MCF 10A (cell line): ENCODE results near the gene RAD51B. TPM values are rescaled to one million over a fixed set of nuclear protein-coding genes. Genes with fewer than 3 reads are reported as not detected.

Experiments
- BruUV-seq: library from RNA; stranded (reverse); fragments of 400-500 nt; replicated peaks from 2 replicates; lab custom pipeline; 2021; lab: Mats Ljungman, UMichigan
- CTCF ChIA-PET: fragments of 300-600 bp; sonication (Branson Sonifier 250); formaldehyde crosslinking; extraction: SDS; loops from one replicate; lab custom pipeline; 2021; ENCODE audit warnings: antibody characterized with exemption, inconsistent platforms; lab: Yijun Ruan, JAX
- POLR2A ChIA-PET: fragments of 300-600, 350-650 bp; sonication (Branson Sonifier 250); formaldehyde crosslinking; extraction: SDS; loops from one replicate; lab custom pipeline; 2020; ENCODE audit warnings: antibody characterized with exemption, inconsistent platforms; lab: Yijun Ruan, JAX
- DNase-seq: peaks from one replicate; pipeline ENCODE4 v3.0.0-alpha.2; 2018; ENCODE audit not compliant: unreplicated experiment
- H3K27ac Mint-ChIP-seq: one replicate; pipeline ENCODE4 v1.8.0; 2022; ENCODE audit warnings: mild to moderate bottlenecking, low read depth, mixed read lengths; ENCODE audit not compliant: unreplicated experiment
- H3K27me3 Mint-ChIP-seq: one replicate; pipeline ENCODE4 v1.8.0; 2022; ENCODE audit warnings: mixed read lengths; ENCODE audit not compliant: insufficient read depth, unreplicated experiment
- H3K36me3 Mint-ChIP-seq: one replicate; pipeline ENCODE4 v1.8.0; 2022; ENCODE audit warnings: mild to moderate bottlenecking, moderate library complexity, mixed read lengths; ENCODE audit not compliant: insufficient read depth, unreplicated experiment
- H3K4me1 Mint-ChIP-seq: one replicate; pipeline ENCODE4 v1.8.0; 2022; ENCODE audit warnings: mixed read lengths; ENCODE audit not compliant: insufficient read depth, unreplicated experiment
- H3K4me3 Mint-ChIP-seq: one replicate; pipeline ENCODE4 v1.8.0; 2022; ENCODE audit warnings: mild to moderate bottlenecking, moderate library complexity, mixed read lengths; ENCODE audit not compliant: unreplicated experiment
- H3K9me3 Mint-ChIP-seq: one replicate; pipeline ENCODE4 v1.8.0; 2022; ENCODE audit warnings: mixed read lengths; ENCODE audit not compliant: unreplicated experiment
- intact Hi-C: fragments of 100-400 bp; cut with micrococcal nuclease; formaldehyde crosslinking; loops from 2 replicates; pipeline ENCODE4 v1.14.1; 2022
- total RNA-seq: library from RNA; stranded (reverse); gene quantifications from 2 replicates; pipeline ENCODE4 v1.2.3, GENCODE V29; 2022
- TF ChIP-seq, protein P1 (sequence below): fragments of 200-600 bp; IDR thresholded peaks from one replicate; pipeline ENCODE4 v1.8.0; 2022; ENCODE audit warnings: antibody characterized with exemption, mild to moderate bottlenecking; ENCODE audit not compliant: unreplicated experiment

Gene RAD51B
- total RNA-seq, 1 experiment from 2014 or later: 14.6 TPM

DNA sequence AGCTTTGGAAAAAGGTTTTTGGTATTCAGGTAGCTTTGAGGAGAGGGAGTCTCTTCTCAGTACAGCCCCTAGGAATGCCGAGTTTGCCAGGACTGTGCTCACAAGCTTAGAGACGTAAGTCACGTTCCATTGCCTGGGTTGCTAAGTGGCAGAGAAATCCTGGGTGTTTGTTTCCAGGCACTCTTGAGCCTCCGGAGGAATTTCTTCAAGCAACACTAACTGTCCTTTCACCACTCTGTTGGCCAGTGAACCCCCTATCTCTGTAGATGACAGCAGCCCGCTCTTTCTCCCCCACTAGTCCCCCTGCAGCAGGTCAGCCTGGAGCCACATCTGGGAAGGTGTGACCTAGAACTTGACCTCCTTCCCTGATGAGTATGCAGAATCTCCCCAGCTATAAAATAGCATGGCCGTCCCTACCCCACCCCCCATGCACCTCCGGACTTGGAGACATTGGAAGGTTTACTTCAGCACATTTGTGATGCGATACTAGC is 810.5 kb downstream of the RAD51B start:
- TF ChIP-seq, protein P1, sequence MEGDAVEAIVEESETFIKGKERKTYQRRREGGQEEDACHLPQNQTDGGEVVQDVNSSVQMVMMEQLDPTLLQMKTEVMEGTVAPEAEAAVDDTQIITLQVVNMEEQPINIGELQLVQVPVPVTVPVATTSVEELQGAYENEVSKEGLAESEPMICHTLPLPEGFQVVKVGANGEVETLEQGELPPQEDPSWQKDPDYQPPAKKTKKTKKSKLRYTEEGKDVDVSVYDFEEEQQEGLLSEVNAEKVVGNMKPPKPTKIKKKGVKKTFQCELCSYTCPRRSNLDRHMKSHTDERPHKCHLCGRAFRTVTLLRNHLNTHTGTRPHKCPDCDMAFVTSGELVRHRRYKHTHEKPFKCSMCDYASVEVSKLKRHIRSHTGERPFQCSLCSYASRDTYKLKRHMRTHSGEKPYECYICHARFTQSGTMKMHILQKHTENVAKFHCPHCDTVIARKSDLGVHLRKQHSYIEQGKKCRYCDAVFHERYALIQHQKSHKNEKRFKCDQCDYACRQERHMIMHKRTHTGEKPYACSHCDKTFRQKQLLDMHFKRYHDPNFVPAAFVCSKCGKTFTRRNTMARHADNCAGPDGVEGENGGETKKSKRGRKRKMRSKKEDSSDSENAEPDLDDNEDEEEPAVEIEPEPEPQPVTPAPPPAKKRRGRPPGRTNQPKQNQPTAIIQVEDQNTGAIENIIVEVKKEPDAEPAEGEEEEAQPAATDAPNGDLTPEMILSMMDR: no peak
- no TSS peak for BruUV-seq
- intact Hi-C loops: no loop called here
- CTCF ChIA-PET: no interaction called here
- Mint-ChIP-seq H3K27me3 (no peaks in the 10 kb centered on the region), H3K4me3 (no peak overlapping the region), H3K4me1 (peaks cover 7% of the 10 kb centered on the region), H3K27ac (no peak overlapping the region), H3K9me3 (peaks cover 7% of the 10 kb centered on the region), H3K36me3 (peaks cover 4% of the 10 kb centered on the region)
- POLR2A ChIA-PET: interaction anchor here (0.6 to 1.2 kb wide), 4 partner anchors 14 to 162 kb away, joined by 3 to 4 read pairs (median 3); partner anchors contain the start of gene ZFP36L1
- no peak for DNase-seq

DNA sequence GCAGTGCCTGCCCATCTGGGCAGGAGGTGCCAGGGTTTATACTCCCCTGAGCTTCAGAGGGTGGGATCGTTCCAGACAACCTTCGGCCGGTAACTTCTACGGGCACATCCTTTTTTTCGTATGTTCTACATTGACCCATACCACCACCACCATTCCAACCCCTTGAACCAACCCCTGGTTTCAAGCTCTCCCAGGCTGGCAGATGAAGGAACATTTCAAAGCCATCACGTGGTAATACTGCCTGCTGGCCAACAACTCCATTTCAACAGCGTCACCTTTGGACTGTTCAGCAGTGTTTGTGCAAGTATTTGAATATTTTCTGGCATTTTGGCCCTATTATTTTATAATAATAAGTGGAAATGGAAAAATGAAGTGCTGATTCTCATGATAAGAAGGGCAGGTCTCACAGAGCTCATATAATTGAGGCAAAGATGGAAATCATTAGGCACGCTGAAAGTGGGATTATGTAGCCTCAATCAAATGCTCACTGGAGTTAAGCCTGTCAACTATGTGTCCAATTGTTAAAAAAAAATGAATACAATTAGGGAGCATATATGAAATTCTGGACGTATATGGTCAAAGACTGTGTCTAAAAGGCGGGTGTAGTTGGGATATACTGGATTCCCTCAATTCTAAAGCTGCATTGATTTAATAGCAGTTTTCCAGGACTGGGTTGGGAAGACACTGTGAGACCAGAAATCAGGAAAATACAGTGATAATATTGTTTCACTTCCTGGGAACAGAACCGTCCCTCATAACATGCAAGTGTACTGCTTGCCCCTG is 811.2 kb downstream of the RAD51B start:
- Mint-ChIP-seq H3K27ac (no peak overlapping the region), H3K27me3 (no peaks in the 10 kb centered on the region), H3K4me1 (peaks cover 7% of the 10 kb centered on the region), H3K9me3 (peaks cover 7% of the 10 kb centered on the region), H3K36me3 (peaks cover 4% of the 10 kb centered on the region), H3K4me3 (no peak overlapping the region)
- TF ChIP-seq, protein P1: no peak
- CTCF ChIA-PET: no interaction called here
- POLR2A ChIA-PET: interaction anchor here (0.6 to 1.1 kb wide), 2 partner anchors 52 to 162 kb away, joined by 3 to 4 read pairs; partner anchors contain the start of gene ZFP36L1
- no peak for DNase-seq
- intact Hi-C loops: no loop called here
- BruUV-seq: no TSS peak

DNA sequence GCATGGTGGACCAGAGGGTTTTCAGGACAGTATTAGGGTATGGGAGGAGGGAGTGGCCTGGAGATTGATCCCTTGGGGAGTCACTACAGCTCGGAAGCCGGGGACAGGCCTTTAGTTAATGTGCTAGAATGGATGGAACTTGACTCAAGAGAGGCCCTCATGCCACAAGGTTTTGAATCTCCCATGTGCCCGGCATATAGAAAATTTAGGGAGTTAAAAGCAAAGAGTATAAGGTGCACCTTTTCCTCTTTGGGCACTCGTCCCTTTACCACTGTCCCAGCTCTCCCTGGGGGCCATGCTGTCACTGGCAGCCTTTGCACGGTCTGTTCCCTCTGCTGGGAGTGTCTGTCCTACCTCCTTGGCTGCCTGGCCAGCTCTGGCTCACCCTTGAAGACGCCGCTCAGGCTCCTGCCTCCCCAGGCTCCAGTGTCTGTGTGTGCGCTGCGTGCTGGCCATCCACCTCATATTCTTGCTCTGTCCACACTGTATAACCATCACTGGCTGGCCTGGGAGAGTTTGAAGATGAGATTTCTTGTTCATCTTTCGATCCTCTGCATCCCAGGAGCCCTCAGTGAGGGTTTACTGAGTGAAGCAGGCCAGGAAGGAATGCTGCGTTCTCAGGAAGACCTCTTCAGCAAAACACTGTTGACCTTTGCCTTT is 811.9 kb downstream of the RAD51B start:
- peaks cover 7% of the 10 kb centered on the region for H3K4me1 Mint-ChIP-seq
- no TSS peak for BruUV-seq
- intact Hi-C loops: no loop called here
- CTCF ChIA-PET: interaction anchor here (0.5 kb wide), 1 partner anchor 34 kb away, joined by 4 read pairs; no protein-coding TSS in a partner anchor
- no peaks in the 10 kb centered on the region for H3K27me3 Mint-ChIP-seq
- H3K36me3 Mint-ChIP-seq: peaks cover 2% of the 10 kb centered on the region
- H3K27ac Mint-ChIP-seq: no peak overlapping the region
- peaks cover 3% of the 10 kb centered on the region for H3K9me3 Mint-ChIP-seq
- TF ChIP-seq, protein P1: no peak
- no peak for DNase-seq
- H3K4me3 Mint-ChIP-seq: no peak overlapping the region
- POLR2A ChIA-PET: no interaction called here
